ENCODE results near the gene PPP2R2C.

The PPP2R2C gene

DNA sequence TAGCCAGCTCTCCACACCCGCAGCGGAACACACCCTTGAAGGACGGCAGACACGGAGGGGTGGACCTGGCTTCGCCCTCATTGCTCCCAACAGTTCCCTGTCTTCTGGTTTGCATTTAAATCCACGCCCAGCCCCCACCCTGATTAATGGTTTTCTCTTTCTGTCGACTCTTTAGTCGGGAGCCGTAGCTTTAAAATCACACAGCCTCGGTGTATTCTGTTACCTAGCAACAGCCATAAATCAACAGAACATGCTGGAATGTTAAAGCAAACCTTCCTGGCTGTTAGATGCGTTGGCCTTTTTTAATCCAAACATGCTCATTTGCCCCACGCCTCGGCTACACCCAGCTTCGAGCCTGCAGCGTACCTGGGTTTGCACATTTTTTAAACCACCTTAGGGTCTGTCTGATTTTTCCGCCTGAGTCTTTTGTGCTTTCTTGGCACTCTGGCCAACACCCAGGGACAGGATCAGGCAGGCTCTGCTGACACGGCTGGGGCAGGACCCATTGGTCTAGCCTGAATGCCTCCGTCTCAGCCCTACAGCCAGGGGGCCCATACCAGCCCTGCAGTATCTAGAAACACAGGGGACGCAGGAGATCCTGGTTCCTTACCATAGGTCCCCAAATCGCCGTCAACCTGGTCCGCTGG is 21.4 kb upstream of the PPP2R2C start:
- peak; percentile 52 for DNase-seq

DNA sequence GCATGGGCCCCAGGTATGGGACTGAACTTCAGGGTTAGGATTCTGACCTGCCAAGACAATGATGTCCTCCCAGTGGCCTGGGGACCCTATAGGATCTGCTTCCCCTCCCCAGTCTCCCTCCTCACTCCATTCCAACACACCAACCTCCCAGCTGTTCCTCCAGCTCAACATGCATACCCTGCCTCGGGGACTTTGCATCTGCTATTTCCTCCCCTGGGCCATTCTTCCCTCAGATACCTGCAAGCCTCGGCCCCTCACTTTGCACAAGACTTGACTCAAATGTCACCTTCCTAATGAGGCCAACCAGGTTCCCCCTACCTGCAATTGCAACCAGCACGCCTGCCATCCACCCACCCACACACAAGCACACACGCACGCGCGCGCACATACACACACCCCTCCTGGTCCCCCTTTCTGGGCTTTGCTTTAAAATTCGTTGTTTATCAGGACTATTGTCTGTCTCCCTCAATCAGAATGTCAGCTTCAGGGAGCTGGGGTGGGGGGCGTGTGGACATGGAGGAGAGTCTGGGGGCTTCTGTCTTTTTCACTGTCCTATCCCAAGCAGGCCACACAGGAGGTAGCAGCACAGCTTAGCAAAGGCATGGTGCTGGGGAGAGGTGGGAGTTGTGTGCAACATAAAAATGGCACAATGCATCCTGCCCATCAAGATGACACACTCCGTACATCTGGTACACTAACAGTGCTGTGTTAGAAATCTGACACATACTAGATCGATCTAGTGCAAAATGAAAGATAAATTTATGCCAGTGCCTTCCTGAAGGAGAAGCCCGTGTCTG is 20.6 kb upstream of the PPP2R2C start:
- DNase-seq = no peak

DNA sequence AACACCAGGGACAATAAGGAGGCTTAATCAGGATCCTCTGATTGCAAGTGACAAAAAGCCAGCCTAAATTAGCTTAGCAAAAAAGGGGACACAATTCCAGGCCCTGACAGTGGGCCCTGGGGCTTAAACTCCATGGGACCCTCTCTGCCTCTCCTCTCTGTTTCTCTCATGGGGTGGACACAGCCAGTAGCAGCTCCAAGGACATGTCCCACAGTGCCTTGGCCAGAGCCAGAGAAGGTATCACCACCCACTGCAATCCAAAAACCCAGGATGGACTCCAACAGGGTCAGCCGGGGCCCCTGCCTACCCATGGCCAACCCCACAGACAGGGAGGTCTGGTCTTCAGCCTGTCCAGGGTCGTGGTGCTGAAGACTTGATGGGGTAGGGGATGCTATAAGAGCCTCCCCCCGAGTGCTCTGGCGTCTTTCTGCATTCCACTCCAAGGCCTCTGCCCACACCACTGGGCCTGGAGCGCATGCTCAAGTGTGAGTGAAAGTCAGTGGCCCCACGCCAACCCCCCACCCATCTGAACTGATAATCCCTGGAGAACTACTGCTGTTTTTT is 19.7 kb upstream of the PPP2R2C start:
- DNase-seq = no peak

DNA sequence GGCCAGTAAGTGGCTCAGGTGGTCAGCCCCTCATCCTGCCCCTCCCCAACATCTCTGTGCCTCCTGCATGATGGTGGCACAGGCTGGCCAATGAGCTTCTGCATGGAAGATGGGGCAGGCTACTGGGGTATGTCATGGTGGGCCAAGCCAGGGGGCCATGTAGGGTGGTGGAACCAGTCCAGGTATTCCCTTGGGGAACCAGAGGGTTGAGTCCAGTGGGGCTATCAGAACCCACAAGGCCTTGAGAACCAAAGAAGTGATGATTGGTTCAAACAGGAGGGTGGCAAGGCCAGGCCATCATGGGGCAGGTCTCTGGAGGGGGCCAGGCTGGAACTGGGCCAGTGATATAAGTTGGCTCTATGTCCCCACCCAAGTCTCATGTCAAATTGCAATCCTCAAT is 18.8 kb upstream of the PPP2R2C start:
- no peak for DNase-seq

DNA sequence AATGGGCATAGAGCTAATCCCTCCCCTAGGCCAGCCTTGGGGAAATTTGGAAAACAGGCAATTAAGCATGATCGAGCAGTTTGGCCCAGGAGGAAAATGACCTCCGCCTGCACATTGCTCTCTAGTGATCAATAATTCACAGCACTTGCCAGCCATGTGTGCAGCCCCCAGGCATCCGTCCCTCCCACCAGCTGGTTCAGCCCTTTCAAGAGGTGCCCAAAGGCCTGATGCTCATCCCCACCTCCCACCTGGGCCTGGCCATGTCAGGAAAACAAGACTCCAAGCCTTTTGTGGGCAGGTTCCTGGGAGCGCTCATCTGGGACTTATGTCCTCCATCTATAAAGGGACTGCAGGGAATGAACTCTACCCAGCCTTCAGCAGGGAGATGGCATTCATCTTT is 17.5 kb upstream of the PPP2R2C start:
- no peak for DNase-seq

DNA sequence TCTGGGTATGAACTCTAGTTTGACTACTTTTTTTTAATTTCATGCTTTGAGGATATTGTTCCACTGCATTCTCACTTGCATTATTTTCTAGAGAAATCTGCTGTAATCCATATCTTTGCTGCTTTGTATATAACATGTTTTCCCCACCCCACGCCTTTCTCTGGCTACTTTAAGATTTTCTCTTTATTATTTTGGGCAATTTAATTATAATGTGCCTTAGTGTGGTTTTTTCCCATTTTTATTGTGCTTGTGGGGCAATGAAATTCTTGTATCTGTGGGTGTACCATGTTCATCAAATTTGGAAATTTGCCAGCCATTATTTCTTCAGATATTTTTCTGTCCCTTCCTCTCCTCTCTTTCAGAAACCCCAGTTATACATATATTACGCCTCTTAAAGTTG is 15.1 kb upstream of the PPP2R2C start:
- DNase-seq = no peak

DNA sequence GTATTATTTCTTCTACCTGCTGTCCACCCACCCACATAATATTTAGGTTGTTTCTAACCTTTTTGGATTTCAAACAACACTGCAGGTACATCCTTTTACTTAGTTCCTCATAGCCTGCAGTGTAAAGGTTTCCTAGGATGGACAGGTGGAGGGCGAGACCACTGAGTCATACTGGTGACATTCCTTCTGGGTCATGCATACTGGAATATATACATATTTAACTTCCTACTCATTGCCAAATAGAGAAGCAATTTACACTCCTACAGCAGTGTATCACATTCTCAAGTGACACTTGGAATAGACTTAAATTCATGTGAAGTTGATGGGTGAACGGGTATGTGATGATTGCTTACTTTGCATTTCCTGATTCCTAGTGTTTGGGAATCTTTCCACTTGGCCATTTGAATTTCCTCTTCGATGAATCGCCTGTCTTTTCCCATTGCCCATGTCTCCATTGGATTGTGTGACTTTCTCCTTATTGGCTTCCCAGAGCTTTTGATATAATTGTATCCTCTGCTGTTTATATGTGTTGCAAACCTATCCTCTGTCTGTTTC is 8.2 kb upstream of the PPP2R2C start:
- peak; percentile 24 for DNase-seq

DNA sequence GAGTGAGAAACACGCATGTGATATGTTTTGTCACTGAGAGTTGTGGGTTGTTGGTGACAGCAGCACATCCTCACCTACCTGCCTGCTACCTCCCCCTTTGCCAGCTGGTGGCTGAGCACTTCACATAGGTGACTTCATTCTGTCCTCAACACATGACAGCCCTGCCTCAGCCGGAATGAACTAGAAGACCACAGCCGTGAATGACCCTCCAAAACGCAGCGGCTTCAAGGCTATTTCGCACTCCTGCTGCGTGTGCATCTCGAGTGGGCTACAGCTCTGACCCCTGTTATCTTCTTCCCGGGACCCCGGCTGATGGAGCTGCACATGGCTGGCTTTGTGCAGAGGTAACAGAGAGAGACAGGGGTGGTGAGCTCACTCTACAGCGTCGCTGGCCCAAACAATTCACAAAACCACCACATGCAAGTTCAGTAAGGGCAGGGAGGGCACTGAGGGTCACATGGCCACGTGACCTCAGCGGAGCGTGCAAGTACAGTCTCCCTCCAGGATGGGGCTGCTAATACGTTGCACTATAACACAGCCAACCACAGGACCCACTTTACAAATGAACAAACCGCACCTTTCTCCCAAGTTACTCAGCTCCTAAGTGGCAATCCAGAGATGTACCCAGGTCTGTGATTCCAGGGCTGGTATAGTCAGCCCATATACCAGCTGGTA is 6.3 kb upstream of the PPP2R2C start:
- peak; percentile 29 for DNase-seq

DNA sequence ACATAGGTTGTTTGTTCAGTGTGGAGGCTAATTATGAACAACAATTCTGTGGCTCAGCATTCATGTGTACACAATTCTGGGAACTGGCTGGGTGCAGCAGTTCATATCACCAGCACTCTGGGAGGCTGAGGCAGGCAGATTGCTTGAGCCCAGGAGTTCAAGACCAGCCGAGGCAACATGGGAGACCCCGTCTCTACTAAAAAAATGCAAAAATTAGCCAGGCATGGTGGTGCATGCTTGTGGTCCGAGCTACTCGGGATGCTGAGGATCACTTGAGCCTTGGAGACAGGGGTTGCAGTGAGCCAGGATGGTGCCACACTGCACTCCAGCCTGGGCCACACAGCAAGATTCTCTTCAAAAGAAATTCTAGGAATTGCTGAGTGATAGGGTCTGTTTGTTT is 4.5 kb upstream of the PPP2R2C start:
- peak; percentile 12 for DNase-seq

DNA sequence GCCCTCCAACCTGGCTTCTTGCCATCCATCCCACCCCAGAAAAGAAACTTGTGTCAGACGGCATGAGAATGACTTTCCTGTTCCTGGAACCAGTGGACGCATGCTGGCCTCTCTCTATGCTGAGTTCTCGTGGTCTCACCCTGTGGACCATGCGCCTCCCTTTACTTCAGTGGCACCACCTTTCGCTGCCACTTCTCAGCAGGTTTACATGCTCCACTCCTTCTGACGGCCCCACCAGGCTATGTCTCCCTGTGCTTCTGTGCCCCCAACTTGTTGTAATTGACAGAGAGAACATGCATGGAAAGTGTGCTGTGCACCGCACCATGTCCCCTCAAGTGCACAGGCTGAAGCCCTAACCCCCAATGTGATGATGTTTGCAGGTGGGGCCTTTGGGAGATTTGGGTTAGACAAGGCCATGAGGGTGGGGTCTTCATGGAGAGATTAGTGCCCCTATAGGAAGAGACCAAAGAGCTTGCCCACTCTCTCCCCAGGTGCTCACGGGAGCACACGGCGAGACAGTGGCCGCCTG is 3.1 kb upstream of the PPP2R2C start:
- DNase-seq = peak; percentile 39

DNA sequence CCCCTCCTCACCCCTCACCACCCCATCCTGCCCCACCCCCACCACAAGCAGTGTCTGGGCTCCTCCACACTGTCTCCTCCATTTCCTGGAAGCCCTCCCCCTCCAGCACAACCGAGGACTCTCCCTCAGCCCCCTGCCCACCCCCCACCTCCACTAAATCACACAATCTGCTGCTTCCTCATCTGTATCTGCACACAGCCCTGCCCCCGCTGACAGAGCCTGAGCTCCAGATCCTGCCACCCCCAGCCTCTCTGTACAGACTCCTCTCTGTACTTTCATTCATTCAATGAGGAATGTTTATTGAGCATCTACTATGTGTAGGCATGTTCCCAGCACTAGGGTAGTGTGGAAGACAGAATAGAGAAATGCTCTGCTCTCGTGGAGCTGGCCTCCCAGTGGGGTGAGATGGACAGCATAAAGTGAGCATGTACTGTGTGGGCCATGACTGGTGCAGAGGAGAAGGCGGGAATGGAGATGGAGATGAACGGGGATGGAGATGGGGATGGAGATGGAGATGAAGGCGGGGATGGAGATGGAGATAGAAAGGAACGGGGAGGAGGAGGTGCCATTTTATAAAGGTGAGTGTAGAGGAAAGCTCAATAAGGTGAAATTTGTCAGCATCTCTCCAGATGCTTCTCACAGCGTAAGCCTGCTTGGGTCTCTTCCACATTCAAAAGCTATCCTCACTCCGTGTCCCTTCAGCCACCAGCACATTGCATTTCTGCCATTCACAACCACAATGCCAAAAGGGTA is 2.5 kb upstream of the PPP2R2C start:
- peak; percentile 24 for DNase-seq

DNA sequence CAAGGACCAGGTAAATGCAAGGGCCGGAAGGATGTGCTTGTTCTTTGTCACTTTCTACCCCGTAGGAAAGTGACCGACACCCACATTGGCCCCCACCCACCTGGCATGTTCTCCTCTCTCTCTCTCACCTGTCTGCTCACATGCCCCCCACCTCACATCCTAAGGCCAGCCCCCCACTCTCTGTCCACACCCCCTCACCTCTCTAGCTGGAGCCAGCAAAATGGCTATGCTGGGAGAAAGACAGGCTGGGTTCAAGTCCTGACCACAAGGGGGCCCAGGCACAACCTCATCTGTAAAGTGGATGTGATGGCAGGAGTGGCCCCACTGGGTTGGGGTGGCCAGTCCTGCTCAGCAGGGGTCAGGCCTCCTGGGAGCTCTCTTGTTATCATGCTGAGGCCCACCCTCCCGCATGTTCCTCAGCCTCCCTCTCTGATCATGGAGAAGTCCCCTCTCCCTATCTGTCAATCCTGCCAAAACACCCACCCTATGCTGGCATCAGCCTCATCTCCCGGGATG is 1.7 kb upstream of the PPP2R2C start:
- DNase-seq = peak; percentile 66

DNA sequence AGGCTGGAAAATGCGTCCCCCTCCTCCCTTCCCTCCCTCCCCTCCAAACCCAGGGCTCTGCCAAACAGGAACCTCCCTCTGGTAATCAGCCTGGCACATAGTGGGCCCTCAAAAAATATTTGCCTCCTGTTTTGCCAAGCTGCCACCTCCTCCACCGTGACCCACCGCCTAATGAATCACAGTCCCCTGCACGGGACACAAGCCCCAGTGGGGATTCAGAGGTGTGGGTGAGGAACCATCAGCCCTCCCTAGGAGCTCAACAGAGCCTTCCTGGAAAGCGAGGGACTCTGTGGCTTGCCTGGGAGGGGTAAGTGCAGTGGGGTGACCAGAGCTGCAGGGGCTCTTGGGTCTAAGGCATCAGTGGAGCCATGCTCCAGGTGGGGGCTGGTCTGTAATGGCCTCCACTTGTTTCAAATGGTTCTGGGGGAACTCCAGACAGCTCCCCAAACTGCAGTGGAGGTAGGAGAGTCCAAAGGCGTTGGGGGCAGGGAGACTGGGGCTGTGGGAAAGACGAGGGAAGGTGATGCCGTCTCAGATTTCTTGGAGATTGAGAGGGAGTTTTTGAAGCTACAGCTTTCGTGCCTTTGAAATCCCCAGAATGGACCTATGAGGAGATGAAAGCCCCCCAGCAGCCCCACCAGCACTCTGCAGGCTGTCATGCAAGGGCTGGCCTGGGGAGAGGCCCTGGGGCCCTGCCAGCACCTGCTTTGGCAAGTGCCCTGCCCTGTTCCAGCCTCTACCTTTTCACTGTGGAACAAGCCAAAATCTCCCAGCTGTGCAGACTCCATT is 1.0 kb upstream of the PPP2R2C start:
- peak; percentile 42 for DNase-seq

DNA sequence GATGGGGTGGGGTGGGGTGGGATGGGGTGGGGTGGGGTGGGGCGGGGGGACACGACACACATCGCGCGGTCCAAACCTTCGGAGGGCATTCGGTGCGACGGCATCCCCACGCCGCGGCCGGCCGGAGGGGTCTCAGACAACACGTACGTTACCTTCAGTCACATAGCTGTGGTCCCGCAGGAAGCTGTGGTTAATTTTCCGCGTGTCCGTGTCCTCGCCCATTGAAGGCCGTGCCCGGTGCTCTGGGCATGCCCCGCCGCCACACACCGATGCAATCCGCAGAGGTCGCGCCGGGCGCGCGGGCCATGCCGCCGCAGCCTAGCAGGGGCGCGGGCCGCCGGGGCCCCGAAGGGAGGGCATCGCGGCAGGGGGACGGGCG is 417 bp downstream of the PPP2R2C start:
- DNase-seq = peak; percentile 43

DNA sequence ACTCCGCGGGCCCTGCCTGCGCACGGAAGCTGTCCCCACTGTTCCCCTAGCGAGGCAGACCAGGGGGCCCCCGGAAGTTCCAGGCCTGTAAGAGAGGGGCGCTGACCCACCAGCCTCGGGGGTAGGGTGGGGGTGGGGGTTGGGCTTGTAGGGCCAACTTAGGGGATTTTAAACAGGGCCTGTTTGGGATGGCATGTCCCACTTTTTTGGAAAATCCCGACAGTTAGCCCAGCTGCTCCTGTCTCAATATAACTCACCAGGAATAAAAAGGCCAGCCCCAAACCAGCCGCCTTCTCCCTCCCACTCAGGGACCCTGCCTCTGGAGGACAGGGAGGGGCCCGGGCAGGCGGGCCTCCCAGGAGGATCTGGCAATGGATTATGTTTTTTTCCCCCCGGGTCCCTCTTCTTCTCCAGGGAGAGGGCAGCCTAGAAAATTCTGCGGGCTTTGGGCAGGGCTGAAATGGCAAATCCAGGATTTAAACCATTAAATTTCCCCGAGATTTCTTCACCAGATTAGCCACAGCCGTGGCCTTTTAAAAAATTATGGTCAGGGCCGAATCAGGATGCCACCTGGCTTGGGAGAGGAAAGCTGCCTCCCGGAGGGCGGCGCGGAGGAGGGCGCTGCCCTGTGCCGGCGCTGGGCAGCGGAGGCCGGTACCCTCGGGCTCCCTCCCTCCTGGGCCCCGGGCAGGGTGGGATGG is 957 bp downstream of the PPP2R2C start:
- peak; percentile 48 for DNase-seq

DNA sequence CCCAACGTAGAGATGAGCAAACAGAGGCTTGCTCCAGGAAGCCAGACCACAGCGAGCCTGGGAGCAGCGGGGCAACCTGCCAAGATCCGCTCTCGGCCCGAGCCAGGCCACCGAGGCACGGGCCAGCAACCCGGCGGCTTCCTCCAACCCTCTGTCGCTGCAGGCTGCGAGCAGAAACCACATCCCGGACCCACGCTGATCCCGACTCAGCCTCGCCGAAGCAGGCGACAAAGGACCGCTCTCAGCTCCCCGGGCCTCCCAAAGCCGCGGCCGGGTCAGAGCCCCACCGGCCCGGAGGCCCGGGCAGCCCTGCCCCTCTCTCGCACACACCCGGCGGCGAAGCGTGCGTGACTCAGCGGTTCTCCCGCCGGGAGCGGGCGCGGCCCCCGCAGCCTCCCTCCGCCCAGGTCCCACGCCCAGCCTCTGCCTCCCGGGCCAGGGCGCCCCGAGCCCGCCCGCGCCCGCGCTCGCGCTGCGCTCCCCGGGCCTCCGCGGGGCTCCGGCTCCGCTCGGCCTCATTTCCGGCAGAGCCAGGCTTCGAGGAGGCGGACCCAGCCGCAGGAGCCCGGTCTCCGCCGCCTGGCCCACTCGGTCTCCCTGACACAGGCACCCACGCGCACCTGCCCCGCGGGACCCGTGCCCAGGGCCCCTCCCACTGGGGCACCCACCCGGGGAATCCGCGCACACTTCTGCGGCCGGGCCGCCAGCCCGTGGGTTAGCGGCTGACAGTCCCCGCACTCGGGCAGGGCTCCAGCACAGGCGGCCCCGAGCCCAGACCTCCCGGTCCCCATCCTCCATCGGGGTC is 1.7 kb downstream of the PPP2R2C start:
- peak; percentile 74 for DNase-seq

DNA sequence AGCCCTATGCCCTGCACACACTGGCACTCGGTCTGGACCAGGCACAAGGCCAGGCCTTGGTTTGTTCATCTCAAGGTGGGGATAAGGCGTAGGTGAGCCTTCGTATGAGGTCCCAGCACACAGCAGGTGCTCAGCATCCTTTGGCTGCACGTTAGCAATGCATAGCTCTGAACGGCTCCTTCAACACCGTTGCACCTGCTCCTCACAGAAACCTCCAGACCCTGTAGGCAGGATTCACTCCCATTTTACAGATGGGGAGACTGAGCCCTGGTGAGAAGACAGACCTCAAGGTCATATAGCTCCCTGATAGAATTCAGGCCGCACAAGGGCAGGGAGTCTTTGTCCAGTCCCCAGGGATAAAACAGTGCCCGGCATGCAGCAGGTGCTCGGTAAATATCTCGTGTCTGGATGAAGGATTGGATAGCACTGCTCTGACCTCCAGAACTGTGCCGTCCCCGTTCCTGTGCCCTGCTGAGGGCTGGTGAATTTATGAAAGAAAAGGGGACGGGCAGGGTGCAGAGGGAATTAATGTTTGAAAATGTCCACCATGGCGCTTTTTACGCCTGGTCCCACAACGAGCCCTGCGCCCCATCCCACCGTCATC is 2.4 kb downstream of the PPP2R2C start:
- DNase-seq = peak; percentile 33

DNA sequence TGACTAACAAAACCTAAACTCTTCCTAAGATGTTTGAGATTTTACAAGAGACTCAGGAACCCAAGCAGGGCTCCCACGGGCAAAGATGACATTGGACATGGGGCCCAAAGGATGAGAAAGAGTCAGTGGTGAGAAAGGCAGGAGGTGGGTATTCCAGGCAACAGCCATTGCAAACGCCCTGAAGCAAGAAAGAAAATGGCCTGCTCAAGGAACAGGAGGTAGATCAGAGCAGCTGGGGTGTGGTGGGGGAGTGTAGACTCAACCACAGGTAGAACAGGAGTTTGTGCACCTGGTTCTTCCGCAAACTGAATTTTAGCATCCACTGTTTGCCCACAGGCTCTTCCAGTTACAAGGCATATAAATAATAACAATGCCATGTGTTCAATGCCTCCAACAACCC is 3.3 kb downstream of the PPP2R2C start:
- peak; percentile 24 for DNase-seq

DNA sequence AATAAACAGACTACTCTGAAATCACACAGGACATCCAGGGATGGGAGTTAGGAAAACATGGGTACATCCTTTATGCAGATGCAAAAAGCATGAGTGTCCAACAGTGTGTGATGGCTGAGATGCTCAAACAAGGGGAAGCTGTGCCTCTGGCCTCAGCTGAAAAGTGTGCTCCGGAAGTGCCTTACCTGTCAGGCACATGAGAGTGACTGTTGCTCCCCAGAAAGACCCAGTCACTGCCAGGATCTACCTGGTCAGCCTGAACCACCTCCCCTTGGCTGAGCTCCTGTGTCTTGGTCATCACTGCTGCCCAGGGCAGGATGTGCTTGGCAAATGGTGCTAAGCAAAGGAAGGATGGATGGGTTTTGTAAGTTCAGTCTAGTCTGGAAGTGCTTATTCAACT is 4.0 kb downstream of the PPP2R2C start:
- DNase-seq = peak; percentile 27
